ENCODE measurements around the gene RNF39.
"Not testable (repeated sequence)": the region's sequence is repeated elsewhere in the genome, so short reads cannot be mapped to it uniquely, and the experiment has no call there.

RNF39 gene

GRCh38 chr6:30075094-30075789, at the start of gene RNF39:
RNF39 (minus strand) TSS chr6:30075769; CDS start chr6:30075585, 184 bp downstream.
- DNase-seq, result peak in 1 of 2 experiments; percentile 29

GRCh38 chr6:30122515-30122914, 46.9 kb upstream of the RNF39 start:
- no peak for DNase-seq

- DNase-seq, result no peak
Observed at GRCh38 chr6:30121446-30122366, 46.1 kb upstream of the RNF39 start.

- not testable (repeated sequence) for DNase-seq
Observed at GRCh38 chr6:30118691-30119090, 43.1 kb upstream of the RNF39 start.

- DNase-seq, result no peak
Observed at GRCh38 chr6:30116724-30117123, 41.2 kb upstream of the RNF39 start.

GRCh38 chr6:30113841-30114240, 38.3 kb upstream of the RNF39 start:
- DNase-seq, result no peak

GRCh38 chr6:30113003-30113759, 37.6 kb upstream of the RNF39 start, which contains the start of gene TRIM31:
TRIM31 (minus strand) TSS chr6:30113090; CDS start chr6:30112805, 285 bp downstream.
- no peak for DNase-seq

- no peak for DNase-seq
Observed at GRCh38 chr6:30112402-30112994, 36.9 kb upstream of the RNF39 start.

GRCh38 chr6:30111266-30111856, 35.8 kb upstream of the RNF39 start:
- no peak for DNase-seq

GRCh38 chr6:30104661-30105060, 29.1 kb upstream of the RNF39 start:
- no peak for DNase-seq

- no peak for DNase-seq
Observed at GRCh38 chr6:30103872-30104179, 28.3 kb upstream of the RNF39 start.

GRCh38 chr6:30102970-30103871, 27.7 kb upstream of the RNF39 start:
- peak; percentile 91 to 92 for DNase-seq

- peak in 1 of 2 experiments; percentile 23 for DNase-seq
Observed at GRCh38 chr6:30102414-30102969, 26.9 kb upstream of the RNF39 start.

GRCh38 chr6:30101444-30102413, 26.2 kb upstream of the RNF39 start:
- DNase-seq, result peak; percentile 82 to 86

GRCh38 chr6:30100585-30101443, 25.2 kb upstream of the RNF39 start:
- DNase-seq, result peak; percentile 30 to 37

GRCh38 chr6:30100154-30100553, 24.6 kb upstream of the RNF39 start:
- DNase-seq, result no peak

GRCh38 chr6:30097902-30098768, 22.6 kb upstream of the RNF39 start:
- DNase-seq, result no peak

- DNase-seq, result no peak
Observed at GRCh38 chr6:30096829-30097228, 21.3 kb upstream of the RNF39 start.
